Stomach (tissue), 9 donors: ENCODE results near the gene SNX15. TPM values are rescaled to one million over a fixed set of nuclear protein-coding genes. Genes with fewer than 3 reads are reported as not detected.

Experiments
- DNase-seq, 2 donors: peaks; one replicate each; pipeline versions ENCODE4 v3.0.0 to v3.0.0-alpha.2; 2013 to 2019
- H3K27ac ChIP-seq, 5 donors: fragments of 200-600 bp in 4 of 5; sonication (generic) in 4 of 5; one replicate each; pipeline ENCODE4 v1.5.1; 2013 to 2019; ENCODE audit warnings: mild to moderate bottlenecking in 1 of 5, moderate library complexity in 1 of 5
- H3K27me3 ChIP-seq, 3 donors: fragments of 200-600 bp; sonication (generic); one replicate each; pipeline ENCODE4 v1.5.1; 2017 to 2019; ENCODE audit warnings: mixed run types in 1 of 3
- H3K36me3 ChIP-seq, 4 donors: fragments of 200-600 bp; sonication (generic); 1 replicate in 3 of 4; 2 replicates in 1 of 4; pipeline ENCODE4 v1.5.1; 2016 to 2019
- H3K4me1 ChIP-seq, 4 donors: fragments of 200-600 bp; sonication (generic); one replicate each; pipeline ENCODE4 v1.5.1; 2016 to 2019
- H3K4me3 ChIP-seq, 4 donors: fragments of 200-600 bp; sonication (generic) in 3 of 4; one replicate each; pipeline ENCODE4 v1.5.1; 2016 to 2019; ENCODE audit warnings: mild to moderate bottlenecking in 1 of 4
- H3K9me3 ChIP-seq, 4 donors: fragments of 200-600 bp; sonication (generic); one replicate each; pipeline ENCODE4 v1.5.1; 2016 to 2019
- EP300 ChIP-seq: sonication (generic); formaldehyde crosslinking; IDR thresholded peaks from one replicate; pipeline ENCODE4 v1.6.1; 2017; ENCODE audit warnings: antibody characterized with exemption
- POLR2A ChIP-seq, 4 donors: fragments of 450-650 bp; IDR thresholded peaks; one replicate each; pipeline ENCODE4 v1.6.1; 2016; ENCODE audit warnings: antibody characterized with exemption in 4 of 4, control low read depth in 2 of 4, mild to moderate bottlenecking in 1 of 4, moderate library complexity in 1 of 4
- POLR2AphosphoS5 ChIP-seq, 3 donors: sonication (generic); formaldehyde crosslinking; IDR thresholded peaks; one replicate each; pipeline ENCODE4 v1.6.1; 2016; ENCODE audit warnings: antibody characterized with exemption in 3 of 3
- WGBS, 5 donors: extraction: QIAGEN DNeasy Blood & Tissue Kit in 3 of 5; methylation state at CpG; one replicate each; pipeline versions ENCODE4 v1.1.5 to v1.1.7; 2013 to 2018; 5-methylcytosine and 5-hydroxymethylcytosine counted together
- intact Hi-C: fragments of 100-400 bp; cut with DNase I; formaldehyde crosslinking; loops from one replicate; pipeline ENCODE4 v1.15.1; 2023; ENCODE audit warnings: low total_unique reads
- polyA plus RNA-seq, 3 donors: library from polyadenylated mRNA; stranded (reverse); fragments of 200-250 nt; gene quantifications; one replicate each; pipeline ENCODE4 v1.2.3, GENCODE V29; 2013
- total RNA-seq, 5 donors: library from RNA; depleted of rRNA; stranded (reverse); fragments of >200 nt; gene quantifications; one replicate each; pipeline versions ENCODE4 v1.1.0 to v1.2.3, GENCODE V29; 2014 to 2016
- TF ChIP-seq, protein P1 (sequence below), 7 experiments: fragments of 450-650 bp in 4 of 7; fragments of 200-600 bp in 3 of 7; sonication (generic) in 3 of 7; IDR thresholded peaks; one replicate each; pipeline ENCODE4 v1.5.1; 2016 to 2019; ENCODE audit warnings: antibody characterized with exemption in 7 of 7, control low read depth in 2 of 7, mild to moderate bottlenecking in 1 of 7
- donor health status: healthy with polysubstance abuse.
- donor health status: Bipolar disorder and iron deficiency.
- donor health status: healthy.

SNX15 gene
- total and polyA plus RNA-seq, 8 donors: 4.2 to 45.8 (median 19.0) TPM

DNA sequence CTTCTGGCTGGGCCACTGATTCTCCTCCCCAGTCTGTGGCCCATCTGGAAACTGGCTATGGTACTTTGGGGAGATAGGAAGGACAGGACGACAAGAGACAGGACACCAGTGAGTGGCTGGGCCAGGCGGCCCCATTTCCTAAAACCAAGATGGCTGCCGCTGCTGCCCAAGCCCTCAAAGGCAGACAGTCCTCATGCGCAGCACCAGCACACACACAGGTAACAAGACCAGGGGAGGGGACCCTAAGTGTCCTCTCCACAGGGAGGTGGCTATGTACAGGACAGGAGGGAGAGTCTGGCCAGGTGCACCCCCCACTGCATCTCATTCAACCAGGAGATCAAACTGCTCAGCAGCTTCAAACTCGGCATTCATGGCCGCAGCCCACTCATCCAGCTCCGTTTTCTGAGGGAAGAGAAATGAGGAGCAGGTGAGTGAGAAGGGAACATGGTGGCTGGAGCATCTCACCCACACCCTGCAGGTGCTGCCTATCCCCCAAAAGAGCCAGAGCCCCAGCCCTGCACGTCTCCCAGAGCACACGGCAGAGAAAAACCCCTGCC lies 51.6 kb downstream of the SNX15 start:
- H3K36me3 ChIP-seq: peaks cover 0 to 6% (median 0%) of the 10 kb centered on the region in 4 donors
- 88 to 94% (median 92%) methylated on average over 8 to 9 of the region's 9 CpGs for WGBS, 5 donors
- H3K4me1 ChIP-seq: peaks cover 5 to 20% (median 8%) of the 10 kb centered on the region in 4 donors
- H3K27me3 ChIP-seq: no peaks in the 10 kb centered on the region
- no peak for DNase-seq
- no peaks in the 10 kb centered on the region for H3K9me3 ChIP-seq
- H3K4me3 ChIP-seq: no peak overlapping the region
- no peak for TF ChIP-seq EP300
- no peak for TF ChIP-seq POLR2AphosphoS5 (IDR thresholded peaks at IDR 0.05)
- intact Hi-C loops: no loop called here
- H3K27ac ChIP-seq: no peak overlapping the region

DNA sequence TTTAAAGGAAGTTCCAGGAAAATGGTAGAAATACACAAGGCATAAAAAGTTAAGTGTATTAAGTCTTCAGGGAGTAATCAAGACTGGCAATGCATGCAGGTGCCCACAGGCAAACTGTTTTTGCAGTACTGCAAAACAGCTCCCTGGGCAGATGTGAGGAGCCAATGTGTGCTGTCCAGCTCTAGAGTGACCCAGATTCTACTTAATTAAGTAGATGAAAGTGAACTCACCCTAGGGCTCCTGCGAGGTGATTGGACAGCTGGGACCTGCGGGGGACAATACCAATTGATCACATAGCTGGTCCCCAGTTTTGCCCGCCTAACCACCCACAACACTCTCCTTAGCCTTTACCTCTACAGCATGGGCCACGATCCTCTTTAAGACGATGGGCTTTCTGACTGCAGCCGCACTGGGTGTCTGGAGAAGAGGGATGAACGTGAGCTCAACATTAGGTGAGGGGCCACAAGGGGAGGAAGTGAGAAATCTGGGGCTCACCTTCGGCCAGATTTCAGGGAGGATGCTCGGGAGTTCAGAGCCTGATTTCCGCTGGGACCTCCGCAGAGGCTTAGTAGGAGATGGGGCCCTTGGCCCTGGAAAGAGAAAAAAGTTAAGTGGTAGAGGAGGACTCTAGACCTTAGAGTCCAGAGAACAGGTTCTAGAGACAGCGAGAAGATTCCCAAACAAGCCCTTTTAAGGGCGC lies 56.0 kb downstream of the SNX15 start:
- no peak for TF ChIP-seq POLR2A (IDR thresholded peaks at IDR 0.05)
- TF ChIP-seq, protein P1, sequence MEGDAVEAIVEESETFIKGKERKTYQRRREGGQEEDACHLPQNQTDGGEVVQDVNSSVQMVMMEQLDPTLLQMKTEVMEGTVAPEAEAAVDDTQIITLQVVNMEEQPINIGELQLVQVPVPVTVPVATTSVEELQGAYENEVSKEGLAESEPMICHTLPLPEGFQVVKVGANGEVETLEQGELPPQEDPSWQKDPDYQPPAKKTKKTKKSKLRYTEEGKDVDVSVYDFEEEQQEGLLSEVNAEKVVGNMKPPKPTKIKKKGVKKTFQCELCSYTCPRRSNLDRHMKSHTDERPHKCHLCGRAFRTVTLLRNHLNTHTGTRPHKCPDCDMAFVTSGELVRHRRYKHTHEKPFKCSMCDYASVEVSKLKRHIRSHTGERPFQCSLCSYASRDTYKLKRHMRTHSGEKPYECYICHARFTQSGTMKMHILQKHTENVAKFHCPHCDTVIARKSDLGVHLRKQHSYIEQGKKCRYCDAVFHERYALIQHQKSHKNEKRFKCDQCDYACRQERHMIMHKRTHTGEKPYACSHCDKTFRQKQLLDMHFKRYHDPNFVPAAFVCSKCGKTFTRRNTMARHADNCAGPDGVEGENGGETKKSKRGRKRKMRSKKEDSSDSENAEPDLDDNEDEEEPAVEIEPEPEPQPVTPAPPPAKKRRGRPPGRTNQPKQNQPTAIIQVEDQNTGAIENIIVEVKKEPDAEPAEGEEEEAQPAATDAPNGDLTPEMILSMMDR (IDR thresholded peaks at IDR 0.05): no peak
- Histone ChIP-seq H3K36me3 (peaks cover 15 to 41% (median 31%) of the 10 kb centered on the region in 4 donors), H3K9me3 (no peaks in the 10 kb centered on the region), H3K4me3 (peak overlapping the region; percentile 60 to 81 (median 70)), H3K27me3 (no peaks in the 10 kb centered on the region), H3K27ac (peak overlapping the region; percentile 39 to 95 (median 92)), H3K4me1 (peaks cover 14 to 35% (median 23%) of the 10 kb centered on the region in 4 donors)
- 3 to 6% (median 3%) methylated on average over 11 to 13 of the region's 13 CpGs for WGBS, 5 donors
- intact Hi-C loops: no loop called here
- no peak for DNase-seq

- TF ChIP-seq POLR2AphosphoS5 (IDR thresholded peaks at IDR 0.05) (peak; percentile 95 to 99 (median 95)), POLR2A (IDR thresholded peaks at IDR 0.05) (no peak), EP300 (no peak)
- TF ChIP-seq, protein P1 (IDR thresholded peaks at IDR 0.05): peak in 1 of 7 experiments; percentile 9
- peak within 1 kb of the TSS; percentile 91 to 95 (median 93) for H3K27ac ChIP-seq
- H3K36me3 ChIP-seq: peaks cover 21 to 43% (median 38%) of the 10 kb centered on the region in 4 donors
- no peaks in the 10 kb centered on the region for H3K27me3 ChIP-seq
- DNase-seq: peak; percentile 97 to 99
- intact Hi-C loops: no loop called here
- peak within 1 kb of the TSS; percentile 60 to 81 (median 70) for H3K4me3 ChIP-seq
- peaks cover 14 to 32% (median 23%) of the 10 kb centered on the region in 4 donors for H3K4me1 ChIP-seq
- H3K9me3 ChIP-seq: no peaks in the 10 kb centered on the region
- 0 to 1% (median 1%) methylated on average over 37 to 79 of the region's 79 CpGs for WGBS, 5 donors
Observed at GRCh38 chr11:65083834-65084597, 56.8 kb downstream of the SNX15 start, which contains the start of the genes CDCA5 and ZFPL1. Gene CDCA5, minus strand, starts transcription at chr11:65084040. Its CDS starts 62 bp downstream, at chr11:65083978. Gene ZFPL1, plus strand, starts transcription at chr11:65084222. Its CDS starts 477 bp downstream, at chr11:65084699.

DNA sequence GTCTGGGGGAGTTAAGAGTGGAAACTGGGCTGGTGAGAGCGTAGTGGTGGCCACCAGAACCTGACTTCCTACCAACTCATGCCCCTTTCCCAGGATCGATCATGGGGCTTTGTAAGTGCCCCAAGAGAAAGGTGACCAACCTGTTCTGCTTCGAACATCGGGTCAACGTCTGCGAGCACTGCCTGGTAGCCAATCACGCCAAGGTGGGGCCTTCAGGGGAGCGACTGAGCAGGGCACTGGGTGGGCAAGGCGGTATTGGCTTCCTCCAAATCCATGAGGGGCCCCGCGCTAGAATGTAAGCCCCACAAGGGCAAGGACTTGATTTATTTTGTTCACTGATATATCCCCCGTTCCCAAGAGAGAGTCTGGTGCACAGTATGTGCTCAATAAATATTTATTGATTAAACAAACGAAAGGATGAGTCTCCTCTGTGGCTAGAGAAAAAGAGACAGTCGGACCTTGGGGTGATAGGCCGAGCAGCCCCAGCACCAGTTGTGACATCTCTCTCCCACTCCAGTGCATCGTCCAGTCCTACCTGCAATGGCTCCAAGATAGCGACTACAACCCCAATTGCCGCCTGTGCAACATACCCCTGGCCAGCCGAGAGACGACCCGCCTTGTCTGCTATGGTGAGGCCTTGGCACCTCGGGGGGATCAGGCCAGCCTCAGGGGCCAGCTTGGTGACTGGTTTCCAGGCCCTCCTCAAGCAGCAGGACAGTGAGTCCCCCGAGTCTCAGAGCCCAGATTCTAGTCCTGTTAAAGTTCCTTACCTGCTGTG lies 57.5 kb downstream of the SNX15 start:
- H3K4me1 ChIP-seq: peaks cover 14 to 32% (median 23%) of the 10 kb centered on the region in 4 donors
- TF ChIP-seq POLR2A (IDR thresholded peaks at IDR 0.05) (no peak), EP300 (no peak), POLR2AphosphoS5 (IDR thresholded peaks at IDR 0.05) (no peak)
- TF ChIP-seq, protein P1 (IDR thresholded peaks at IDR 0.05): no peak
- H3K4me3 ChIP-seq: peak overlapping the region; percentile 60 to 81 (median 70)
- WGBS, 5 donors: 38 to 46% (median 39%) methylated on average over 21 to 23 of the region's 23 CpGs
- peak overlapping the region; percentile 91 to 95 (median 93) for H3K27ac ChIP-seq
- DNase-seq: no peak
- H3K9me3 ChIP-seq: no peaks in the 10 kb centered on the region
- H3K27me3 ChIP-seq: no peaks in the 10 kb centered on the region
- peaks cover 22 to 49% (median 46%) of the 10 kb centered on the region in 4 donors for H3K36me3 ChIP-seq
- intact Hi-C loops: no loop called here
